HG02970 (cell line): Measurements from ENCODE around the gene APOBEC3G.
"Not testable (repeated sequence)": the region's sequence is repeated elsewhere in the genome, so short reads cannot be mapped to it uniquely, and the experiment has no call there.

ENCODE experiments used
- ATAC-seq: cut with Tn5 transposase; IDR thresholded peaks from one replicate; pipeline ENCODE4 v1.9.1; 2021; ENCODE audit warnings: mild to moderate bottlenecking, moderate library complexity, moderate number of reproducible peaks; ENCODE audit not compliant: unreplicated experiment, low FRiP score

APOBEC3G gene

GRCh38 chr22:39066442-39067276 lies 10.4 kb upstream of the APOBEC3G start:
- not testable (repeated sequence) for ATAC-seq

GRCh38 chr22:39068033-39068785 lies 8.9 kb upstream of the APOBEC3G start:
- ATAC-seq = no peak

DNA sequence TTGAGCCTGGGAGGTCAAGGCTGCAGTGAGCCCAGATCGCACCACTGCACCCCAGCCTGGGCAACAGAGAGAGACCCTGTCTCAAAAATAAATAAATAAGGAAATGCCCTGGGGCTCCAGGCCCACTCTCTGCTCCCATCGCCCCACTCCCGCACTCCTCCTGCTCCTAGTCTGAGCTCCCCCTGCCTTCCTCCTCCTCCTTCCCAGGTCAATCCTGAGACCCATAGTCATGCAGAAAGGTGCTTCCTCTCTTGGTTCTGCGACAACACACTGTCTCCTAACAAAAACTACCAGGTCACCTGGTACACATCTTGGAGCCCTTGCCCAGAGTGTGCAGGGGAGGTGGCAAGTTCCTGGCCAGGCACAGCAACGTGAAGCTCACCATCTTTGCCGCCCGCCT lies 6.9 kb upstream of the APOBEC3G start:
- ATAC-seq = no peak

- ATAC-seq = not testable (repeated sequence)
Observed at GRCh38 chr22:39072581-39072981, 4.5 kb upstream of the APOBEC3G start.

DNA sequence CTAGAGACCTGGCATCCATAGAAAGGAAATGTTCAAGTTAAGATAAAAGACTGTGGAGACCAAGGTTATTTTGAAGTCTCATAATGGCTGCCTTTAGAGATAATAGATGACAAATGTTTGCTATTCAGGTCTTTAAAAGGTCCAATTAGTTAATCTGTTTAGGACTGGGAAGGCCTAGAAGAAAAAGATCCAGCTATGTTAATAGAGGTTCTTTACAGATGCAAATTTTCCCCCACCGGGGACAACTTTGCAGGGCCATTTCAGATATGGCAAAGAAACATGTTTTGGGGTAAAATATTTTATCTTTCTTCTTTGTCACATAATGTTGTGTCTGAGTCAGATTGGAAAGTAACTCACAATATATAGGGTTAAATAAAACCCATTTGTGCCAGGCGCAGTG lies 3.1 kb upstream of the APOBEC3G start:
- no peak for ATAC-seq

DNA sequence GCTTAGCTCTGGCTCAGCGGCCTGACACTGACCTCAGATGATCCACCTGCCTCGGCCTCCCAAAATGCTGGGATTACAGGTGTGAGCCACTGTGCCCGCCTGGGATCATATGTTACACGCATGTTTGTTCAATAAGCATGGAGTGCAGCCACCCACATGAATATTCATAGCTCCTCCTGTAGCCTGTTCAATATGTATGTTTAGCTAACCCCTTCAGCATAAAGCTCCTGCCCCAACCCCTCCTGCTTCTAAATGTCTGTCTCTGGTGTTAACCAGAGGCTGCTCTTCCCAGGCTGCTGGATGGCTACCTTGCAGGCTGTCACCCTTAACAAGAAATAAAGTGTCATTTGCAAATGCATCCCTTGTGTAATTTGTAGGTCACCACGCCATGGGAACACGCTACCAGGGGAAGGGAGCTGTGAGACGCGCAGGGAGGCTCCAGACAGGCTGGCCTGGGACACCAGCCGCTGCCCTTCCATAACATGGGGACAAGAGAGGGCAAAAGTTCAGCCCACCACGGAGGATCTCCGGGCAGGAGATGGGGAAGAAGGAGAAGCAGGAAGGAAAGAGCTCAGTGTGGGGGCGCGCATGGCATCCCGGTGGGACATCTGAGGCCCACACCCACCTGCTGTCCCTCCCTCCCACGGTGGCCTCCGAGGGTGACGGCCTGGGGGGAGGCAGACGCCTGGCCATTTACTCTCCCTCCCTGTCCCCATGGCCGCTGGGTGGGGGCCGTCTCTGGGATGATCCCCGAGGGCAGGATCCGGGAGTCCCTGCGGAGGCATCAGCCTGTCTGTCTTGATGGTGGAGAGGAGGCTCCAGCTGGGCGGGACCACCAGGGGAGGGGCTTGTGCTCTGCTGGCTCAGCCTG lies 685 bp upstream of the APOBEC3G start:
- not testable (repeated sequence) for ATAC-seq

DNA sequence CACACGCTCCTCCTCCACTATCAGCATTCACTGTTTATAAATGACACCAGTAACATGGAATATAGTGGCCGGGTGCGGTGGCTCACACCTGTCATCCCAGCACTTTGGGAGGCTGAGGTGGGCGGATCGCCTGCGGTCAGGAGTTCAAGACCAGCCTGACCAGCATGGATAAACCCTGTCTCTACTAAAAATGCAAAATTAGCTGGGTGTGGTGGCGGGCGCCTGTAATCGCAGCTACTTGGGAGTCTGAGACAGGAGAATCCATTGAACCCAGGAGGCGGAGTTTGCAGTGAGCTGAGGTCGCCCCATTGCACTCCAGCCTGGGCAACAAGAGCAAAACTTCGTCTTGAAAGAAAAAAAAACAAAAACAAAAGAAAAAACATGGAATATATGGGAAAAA lies 837 bp downstream of the APOBEC3G start:
- not testable (repeated sequence) for ATAC-seq

- no peak for ATAC-seq
Observed at GRCh38 chr22:39078329-39078728, 1.3 kb downstream of the APOBEC3G start.

DNA sequence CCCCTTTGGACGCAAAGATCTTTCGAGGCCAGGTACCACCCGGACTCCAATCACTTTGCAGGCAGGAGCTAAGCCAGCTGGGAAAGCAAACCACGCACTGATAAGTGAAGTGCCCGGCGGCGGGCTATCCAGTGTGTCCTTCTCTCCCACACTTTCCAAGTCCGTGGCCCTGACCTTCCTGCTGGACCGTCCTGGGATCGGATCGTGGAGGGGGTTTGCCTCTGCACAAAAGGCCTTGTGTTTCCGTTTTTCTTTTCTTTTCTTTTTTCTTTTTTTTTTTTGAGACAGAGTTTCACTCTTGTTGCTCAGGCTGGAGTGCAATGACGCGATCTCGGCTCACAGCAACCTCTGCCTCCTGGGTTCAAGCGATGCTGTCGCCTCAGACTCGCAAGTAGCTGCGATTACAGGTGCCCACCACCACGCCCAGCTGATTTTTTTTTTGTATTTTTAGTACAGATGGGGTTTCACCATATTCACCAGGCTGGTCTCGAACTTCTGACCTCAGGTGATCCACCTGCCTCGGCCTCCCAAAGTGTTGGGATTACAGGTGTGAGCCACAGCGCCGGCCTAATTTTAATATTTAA lies 2.1 kb downstream of the APOBEC3G start:
- ATAC-seq = not testable (repeated sequence)

DNA sequence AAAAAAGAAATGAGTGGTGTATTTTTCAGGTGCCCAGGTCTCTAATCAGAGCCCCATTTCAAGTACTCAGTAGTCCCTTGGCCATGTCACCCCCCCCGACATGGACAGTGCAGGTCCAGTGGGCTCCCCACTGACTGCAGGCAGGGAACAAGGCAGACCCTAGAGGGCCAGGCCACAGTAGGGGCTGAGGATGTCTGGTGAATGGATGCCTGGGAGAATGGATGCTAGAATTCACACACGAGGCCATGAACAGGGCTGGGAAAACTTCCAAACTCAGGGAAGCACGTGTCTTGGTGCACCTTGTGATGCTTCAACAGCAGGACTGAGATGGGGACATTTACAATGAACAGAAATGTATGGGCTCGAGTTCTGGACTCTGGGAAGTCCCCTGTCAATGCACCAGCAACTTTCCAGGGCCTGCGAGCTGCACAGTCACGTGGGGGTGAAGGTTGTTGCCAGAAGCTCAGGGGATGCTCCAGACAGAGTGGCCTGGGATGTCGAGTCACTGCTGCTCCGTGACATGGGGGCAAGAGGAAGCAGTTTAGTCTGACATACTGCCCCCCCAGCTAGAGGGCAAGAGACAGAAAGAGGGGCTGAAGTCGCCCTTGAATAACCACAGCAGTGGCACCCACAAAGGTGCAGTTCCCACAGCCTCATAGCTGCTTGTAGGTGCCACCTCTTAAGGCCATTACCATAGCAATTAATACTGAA lies 3.1 kb downstream of the APOBEC3G start:
- ATAC-seq = no peak

GRCh38 chr22:39081016-39081415 lies 3.9 kb downstream of the APOBEC3G start:
- no peak for ATAC-seq

- ATAC-seq = no peak
Observed at GRCh38 chr22:39081598-39081997, 4.5 kb downstream of the APOBEC3G start.

DNA sequence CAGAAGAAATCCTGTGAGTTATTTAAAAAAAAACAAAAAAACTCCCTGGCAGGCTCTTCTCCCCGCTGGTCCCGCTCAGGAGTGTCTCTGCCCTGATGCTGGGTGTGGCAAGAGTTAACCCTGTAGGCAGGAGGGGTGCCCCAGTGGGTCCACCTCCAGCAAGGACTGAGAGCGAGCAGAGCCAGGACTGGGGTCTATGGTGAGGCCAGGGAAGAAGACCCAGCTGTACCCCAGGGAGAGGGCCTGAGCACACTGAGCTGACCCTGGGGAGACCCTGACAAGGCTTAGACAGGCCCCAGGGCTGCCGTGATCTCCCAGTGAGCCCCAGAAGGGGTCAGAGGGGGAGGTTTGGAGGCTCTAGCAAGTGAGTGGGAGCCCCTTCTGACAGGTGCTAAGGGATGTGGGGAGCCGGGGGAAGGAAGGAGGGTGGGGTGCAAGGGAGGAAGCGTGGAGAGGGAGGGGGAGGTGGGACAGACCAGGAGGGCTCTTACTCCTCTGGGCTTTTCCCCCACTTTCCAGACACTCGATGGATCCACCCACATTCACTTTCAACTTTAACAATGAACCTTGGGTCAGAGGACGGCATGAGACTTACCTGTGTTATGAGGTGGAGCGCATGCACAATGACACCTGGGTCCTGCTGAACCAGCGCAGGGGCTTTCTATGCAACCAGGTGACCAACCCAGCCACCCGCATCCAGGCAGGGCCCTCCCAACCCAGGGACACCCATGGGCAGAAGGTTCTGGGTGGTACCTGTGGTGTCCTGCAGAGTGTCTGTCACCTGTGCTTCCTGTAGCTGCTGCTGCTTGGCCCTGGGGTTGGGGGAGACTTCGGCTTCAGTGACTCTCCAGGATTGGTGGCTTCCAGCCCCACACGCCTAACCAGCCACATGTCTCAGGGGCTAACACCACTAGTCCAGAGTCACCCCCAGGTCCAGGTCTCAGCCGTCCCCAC lies 6.4 kb downstream of the APOBEC3G start:
- ATAC-seq = no peak

GRCh38 chr22:39084666-39085065 lies 7.6 kb downstream of the APOBEC3G start:
- ATAC-seq = no peak

DNA sequence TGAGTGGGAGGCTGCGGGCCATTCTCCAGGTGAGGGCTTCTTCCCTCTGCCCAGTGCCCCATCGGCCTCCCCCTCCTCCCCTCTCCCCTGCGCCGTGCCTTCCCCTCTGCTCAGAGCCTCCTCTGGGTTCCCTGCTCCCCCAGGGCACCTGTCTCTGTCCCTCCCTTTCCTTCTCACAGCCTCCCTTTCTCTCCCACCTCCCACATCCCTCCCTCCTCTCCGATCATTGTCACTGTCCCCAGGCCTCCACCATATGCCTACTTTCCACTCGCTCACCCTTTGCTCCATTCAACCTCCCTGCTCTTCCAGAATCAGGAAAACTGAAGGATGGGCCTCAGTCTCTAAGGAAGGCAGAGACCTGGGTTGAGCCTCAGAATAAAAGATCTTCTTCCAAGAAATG lies 10.0 kb downstream of the APOBEC3G start:
- no peak for ATAC-seq

DNA sequence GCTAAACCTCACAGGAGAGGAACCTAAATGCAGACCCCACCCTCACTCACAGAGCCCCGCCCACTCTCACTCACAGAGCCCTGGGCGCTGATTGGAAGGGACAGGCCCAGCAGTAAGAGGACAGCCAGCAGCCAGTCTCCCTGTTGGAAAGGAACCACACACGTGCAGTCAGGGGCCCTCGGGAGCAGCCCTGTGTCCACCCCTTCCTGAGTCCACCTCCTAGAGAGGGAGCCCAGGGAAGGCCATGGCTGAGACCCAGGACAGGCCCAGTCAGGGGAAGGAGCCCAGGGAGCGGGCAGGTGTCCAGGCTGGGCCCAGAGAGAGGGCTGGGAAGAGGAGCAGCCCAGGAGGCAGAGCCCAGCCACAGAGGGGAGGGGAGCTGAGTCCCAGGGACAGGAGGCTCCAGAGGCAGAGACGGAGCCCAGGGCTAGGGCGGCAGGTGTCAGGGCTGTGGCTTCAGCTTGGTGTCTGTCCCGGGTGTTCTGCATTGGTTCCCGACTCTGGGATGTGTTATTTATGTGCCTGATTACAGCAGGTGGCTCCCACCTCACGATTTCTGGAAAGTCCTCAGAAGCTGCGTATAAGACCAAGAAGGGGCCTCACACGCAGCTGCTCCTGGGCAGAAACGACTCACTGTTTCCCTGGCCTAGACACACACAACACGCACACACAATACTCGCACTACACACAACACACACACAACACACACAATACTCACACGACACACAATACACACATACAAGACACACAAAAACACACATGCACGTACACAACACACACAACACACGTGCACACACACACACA lies 11.0 kb downstream of the APOBEC3G start:
- ATAC-seq = no peak

DNA sequence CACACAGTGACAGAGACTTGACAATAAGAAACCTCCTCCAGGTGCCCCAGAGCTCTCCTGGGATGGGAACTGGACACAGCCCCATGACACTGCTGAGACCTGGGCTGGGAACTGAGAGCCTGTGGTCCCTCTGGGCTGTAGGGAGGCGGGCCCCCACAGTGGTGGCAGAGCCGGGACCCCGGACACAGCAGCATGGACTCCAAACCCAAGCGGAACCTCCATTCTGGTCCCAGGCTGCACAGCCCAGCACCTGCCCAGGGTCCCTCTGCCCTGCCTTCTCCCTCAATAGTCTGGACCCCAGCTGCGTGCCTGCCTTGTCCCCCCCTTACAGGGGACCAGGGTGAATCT lies 11.6 kb downstream of the APOBEC3G start:
- no peak for ATAC-seq

DNA sequence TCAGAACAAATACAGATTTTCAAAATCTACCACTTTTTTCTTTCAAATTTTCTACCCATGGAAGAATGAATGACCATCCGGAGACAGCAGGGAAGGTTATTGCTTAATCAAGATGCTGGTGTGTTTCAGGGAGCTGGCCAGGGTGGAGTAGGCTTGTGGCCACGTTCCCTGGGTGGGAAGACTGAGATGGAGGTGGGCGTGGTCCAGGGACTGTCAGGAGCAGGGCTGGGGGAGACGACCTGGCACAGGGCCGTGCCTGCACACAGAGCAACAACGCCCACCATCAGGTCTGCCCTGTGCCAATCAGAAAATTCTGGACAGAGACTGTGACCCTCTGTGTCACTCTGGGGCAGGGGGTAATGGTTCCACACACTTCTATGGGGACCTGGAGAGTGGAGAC lies 12.9 kb downstream of the APOBEC3G start:
- no peak for ATAC-seq
